Measurements from ENCODE around the gene ENOX1.

The ENOX1 gene

GRCh38 chr13:43258771-43259170 is 528.0 kb downstream of the ENOX1 start:
- no peak for DNase-seq (ENCODE audit: low read depth, low spot score)

GRCh38 chr13:43257765-43258164 is 529.0 kb downstream of the ENOX1 start:
- no peak for DNase-seq (ENCODE audit: low read depth, low spot score)

- no peak for DNase-seq (ENCODE audit: low read depth, low spot score)
Observed at GRCh38 chr13:43251961-43252360, 534.8 kb downstream of the ENOX1 start.

- no peak for DNase-seq (ENCODE audit: low read depth, low spot score)
Observed at GRCh38 chr13:43246382-43246781, 540.4 kb downstream of the ENOX1 start.

GRCh38 chr13:43245374-43245964 is 541.3 kb downstream of the ENOX1 start:
- DNase-seq (ENCODE audit: low read depth, low spot score): no peak

- DNase-seq (ENCODE audit: low read depth, low spot score): no peak
Observed at GRCh38 chr13:43244481-43244880, 542.3 kb downstream of the ENOX1 start.

GRCh38 chr13:43243711-43244110 is 543.1 kb downstream of the ENOX1 start:
- DNase-seq (ENCODE audit: low read depth, low spot score): no peak

GRCh38 chr13:43242040-43242439 is 544.7 kb downstream of the ENOX1 start:
- DNase-seq (ENCODE audit: low read depth, low spot score): no peak

- no peak for DNase-seq (ENCODE audit: low read depth, low spot score)
Observed at GRCh38 chr13:43240278-43240677, 546.5 kb downstream of the ENOX1 start.

GRCh38 chr13:43239275-43239840 is 547.4 kb downstream of the ENOX1 start:
- no peak for DNase-seq (ENCODE audit: low read depth, low spot score)

GRCh38 chr13:43238341-43239083 is 548.3 kb downstream of the ENOX1 start:
- no peak for DNase-seq (ENCODE audit: low read depth, low spot score)

- DNase-seq (ENCODE audit: low read depth, low spot score): no peak
Observed at GRCh38 chr13:43237616-43238015, 549.2 kb downstream of the ENOX1 start.

GRCh38 chr13:43235028-43235427 is 551.7 kb downstream of the ENOX1 start:
- DNase-seq (ENCODE audit: low read depth, low spot score): no peak

- no peak for DNase-seq (ENCODE audit: low read depth, low spot score)
Observed at GRCh38 chr13:43232873-43233265, 553.9 kb downstream of the ENOX1 start.

GRCh38 chr13:43232144-43232872 is 554.5 kb downstream of the ENOX1 start:
- DNase-seq (ENCODE audit: low read depth, low spot score): no peak

- no peak for DNase-seq (ENCODE audit: low read depth, low spot score)
Observed at GRCh38 chr13:43230989-43231388, 555.8 kb downstream of the ENOX1 start.

GRCh38 chr13:43229506-43229905 is 557.3 kb downstream of the ENOX1 start:
- DNase-seq (ENCODE audit: low read depth, low spot score): no peak

GRCh38 chr13:43227721-43228120 is 559.1 kb downstream of the ENOX1 start:
- DNase-seq (ENCODE audit: low read depth, low spot score): no peak

- DNase-seq (ENCODE audit: low read depth, low spot score): no peak
Observed at GRCh38 chr13:43223216-43223615, 563.6 kb downstream of the ENOX1 start.

- no peak for DNase-seq (ENCODE audit: low read depth, low spot score)
Observed at GRCh38 chr13:43222086-43222485, 564.7 kb downstream of the ENOX1 start.

- DNase-seq (ENCODE audit: low read depth, low spot score): no peak
Observed at GRCh38 chr13:43221611-43222010, 565.2 kb downstream of the ENOX1 start.

GRCh38 chr13:43220873-43221595 is 565.7 kb downstream of the ENOX1 start:
- DNase-seq (ENCODE audit: low read depth, low spot score): no peak

All from iPS DF 19.7 (cell line).